HepG2 (cell line): ENCODE results near the gene PLEKHG2. TPM values are rescaled to one million over a fixed set of nuclear protein-coding genes. Genes with fewer than 3 reads are reported as not detected.

Experiments
- CCDC6 ChIP-seq: sonication (generic); formaldehyde crosslinking; IDR thresholded peaks from 2 replicates; pipeline ENCODE4 v1.8.1; 2022; ENCODE audit warnings: mild to moderate bottlenecking, missing genetic modification reagents, moderate library complexity
- CREB3 ChIP-seq: sonication (generic); formaldehyde crosslinking; IDR thresholded peaks from 2 replicates; pipeline ENCODE4 v1.5.0; 2020; ENCODE audit warnings: missing genetic modification reagents
- HNF4G ChIP-seq, 2 experiments: sonication (generic) in 1 of 2; formaldehyde crosslinking in 1 of 2; IDR thresholded peaks; 2 replicates each; pipeline versions ENCODE4 v1.4.0 to v1.6.1; 2011 to 2020; ENCODE audit warnings: borderline replicate concordance in 2 of 2, low read depth in 2 of 2, mild to moderate bottlenecking in 2 of 2, low read length in 1 of 2, missing genetic modification reagents in 1 of 2, moderate library complexity in 1 of 2
- JUND ChIP-seq: sonication (generic); formaldehyde crosslinking; IDR thresholded peaks from 2 replicates; pipeline ENCODE4 v1.8.0; 2022; ENCODE audit warnings: mild to moderate bottlenecking, missing genetic modification reagents
- KDM6A ChIP-seq: IDR thresholded peaks from 2 replicates; pipeline ENCODE4 v1.6.1; 2016; ENCODE audit warnings: low read depth
- MED1 ChIP-seq: sonication (generic); formaldehyde crosslinking; IDR thresholded peaks from 2 replicates; pipeline ENCODE4 v1.4.0; 2020; ENCODE audit warnings: missing genetic modification reagents
- PPARG ChIP-seq: conservative IDR thresholded peaks from 2 replicates; pipeline ENCODE4 v1.6.1; 2016; ENCODE audit warnings: missing biosample characterization, missing genetic modification reagents
- SAP130 ChIP-seq: IDR thresholded peaks from 2 replicates; pipeline ENCODE4 v1.6.1; 2016; ENCODE audit warnings: low read depth
- THAP9 ChIP-seq: sonication (generic); formaldehyde crosslinking; IDR thresholded peaks from 2 replicates; pipeline ENCODE4; 2020; ENCODE audit warnings: missing genetic modification reagents, mild to moderate bottlenecking, borderline replicate concordance
- ZFP82 ChIP-seq: sonication (generic); formaldehyde crosslinking; IDR thresholded peaks from 2 replicates; pipeline ENCODE4 v1.5.1; 2020; ENCODE audit warnings: mild to moderate bottlenecking, missing genetic modification reagents, borderline replicate concordance
- ZIK1 ChIP-seq: sonication (generic); formaldehyde crosslinking; IDR thresholded peaks from 2 replicates; pipeline ENCODE4 v1.5.0; 2020; ENCODE audit warnings: mild to moderate bottlenecking, low read depth, missing genetic modification reagents, borderline replicate concordance
- ZNF281 ChIP-seq: sonication (generic); formaldehyde crosslinking; IDR thresholded peaks from 2 replicates; pipeline ENCODE4 v1.4.0; 2020; ENCODE audit warnings: missing genetic modification reagents, borderline replicate concordance
- ZNF331 ChIP-seq: sonication (generic); formaldehyde crosslinking; IDR thresholded peaks from 2 replicates; pipeline ENCODE4 v1.4.0; 2020; ENCODE audit warnings: missing genetic modification reagents
- ZNF367 ChIP-seq: sonication (generic); formaldehyde crosslinking; IDR thresholded peaks from 2 replicates; pipeline ENCODE4 v1.4.0; 2020; ENCODE audit warnings: missing genetic modification reagents, borderline replicate concordance
- ZNF510 ChIP-seq: sonication (generic); formaldehyde crosslinking; IDR thresholded peaks from 2 replicates; pipeline ENCODE4 v1.4.0; 2020; ENCODE audit warnings: low read depth, mild to moderate bottlenecking, missing genetic modification reagents
- ZNF703 ChIP-seq: sonication (generic); formaldehyde crosslinking; IDR thresholded peaks from 2 replicates; pipeline ENCODE4 v1.5.1; 2020; ENCODE audit warnings: missing genetic modification reagents, mild to moderate bottlenecking, moderate library complexity, borderline replicate concordance
- ZNF816 ChIP-seq: sonication (generic); formaldehyde crosslinking; IDR thresholded peaks from 2 replicates; pipeline ENCODE4 v1.8.0; 2022; ENCODE audit warnings: missing genetic modification reagents, mild to moderate bottlenecking, borderline replicate concordance
- polyA plus RNA-seq, 8 experiments: library from polyadenylated mRNA; depleted of rRNA in 3 of 8; stranded (reverse) in 7 of 8; unstranded in 1 of 8; fragments of >200 nt; fragmentation: Illumina TruSeq in 4 of 8; extraction: Trizol in 4 of 8; gene quantifications; 2 replicates each; pipeline versions ENCODE4 v1.2.1 to v1.2.3, GENCODE V29; 2011 to 2016; ENCODE audit warnings: low read depth in 4 of 8, missing spikeins in 1 of 8, mixed read lengths in 1 of 8; ENCODE audit not compliant: insufficient read depth in 1 of 8
- total RNA-seq, 5 experiments: library from RNA; depleted of rRNA; stranded (reverse); fragments of >200 nt; fragmentation: Illumina TruSeq; extraction: Trizol; gene quantifications; 2 replicates each; pipeline ENCODE4 v1.2.3, GENCODE V29; 2016; ENCODE audit warnings: low read depth in 1 of 5

PLEKHG2 gene
- total and polyA plus RNA-seq, 2 of the 13 experiments (the other 11 are each of a cell fraction or from before 2014, with no cell fraction given), result 3.6 to 6.8 TPM

- TF ChIP-seq THAP9, result no peak
- TF ChIP-seq JUND (CRISPR knock-in tag), result 0 out of 2 replicates have a peak, but pooled peaks have one; percentile 7
- TF ChIP-seq ZNF367 (CRISPR knock-in tag), result no peak
- no peak for TF ChIP-seq PPARG
- peak; percentile 96 for TF ChIP-seq HNF4G (IDR thresholded peaks at IDR 0.05; ENCODE audit: borderline replicate concordance, low read depth, low read length)
- peak; percentile 90 for TF ChIP-seq HNF4G (CRISPR knock-in tag; IDR thresholded peaks at IDR 0.05; ENCODE audit: borderline replicate concordance, low read depth)
- TF ChIP-seq ZNF703, result no peak
- no peak for TF ChIP-seq CREB3
- TF ChIP-seq ZNF281 (CRISPR knock-in tag), result peak; percentile 88
- peak; percentile 70 for TF ChIP-seq SAP130 (CRISPR knock-in tag)
- TF ChIP-seq ZFP82 (CRISPR knock-in tag), result peak; percentile 24; the same call in 1 of the 2 replicates
- peak; percentile 47; the same call in 1 of the 2 replicates for TF ChIP-seq ZNF816 (CRISPR knock-in tag)
- TF ChIP-seq ZNF510 (CRISPR knock-in tag), result no peak
- TF ChIP-seq ZIK1 (CRISPR knock-in tag), result no peak
- TF ChIP-seq MED1, result peak; percentile 86
- TF ChIP-seq KDM6A (CRISPR knock-in tag), result peak; percentile 58; the same call in 1 of the 2 replicates
- TF ChIP-seq CCDC6 (CRISPR knock-in tag), result peak; percentile 46; the same call in 1 of the 2 replicates
- no peak for TF ChIP-seq ZNF331
Measured at GRCh38 chr19:39411081-39411831, 1.2 kb upstream of the PLEKHG2 start (continued).
